ENCODE results near the gene PIM2.

PIM2 gene

DNA sequence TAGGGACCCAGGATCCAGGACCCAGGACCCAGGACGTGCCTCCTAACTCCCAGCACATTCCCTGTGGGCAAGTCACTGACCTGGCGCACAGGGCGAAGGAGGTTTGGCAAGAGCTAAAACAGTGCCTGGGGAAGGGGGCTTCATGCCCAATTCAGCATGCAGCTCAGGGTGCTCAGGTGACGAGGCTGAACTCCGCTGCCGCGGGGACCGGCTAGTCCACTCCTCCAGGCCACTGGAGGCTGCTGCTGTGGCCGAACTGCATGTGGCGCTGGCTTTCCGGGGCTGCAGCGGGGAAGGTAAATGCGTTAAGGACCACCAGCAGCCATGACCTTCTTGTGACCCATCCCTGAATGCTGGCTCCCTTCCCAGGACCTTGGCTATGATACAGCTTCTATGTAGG, 4.9 kb upstream of the PIM2 start:
- TF ChIP-seq, protein P1, sequence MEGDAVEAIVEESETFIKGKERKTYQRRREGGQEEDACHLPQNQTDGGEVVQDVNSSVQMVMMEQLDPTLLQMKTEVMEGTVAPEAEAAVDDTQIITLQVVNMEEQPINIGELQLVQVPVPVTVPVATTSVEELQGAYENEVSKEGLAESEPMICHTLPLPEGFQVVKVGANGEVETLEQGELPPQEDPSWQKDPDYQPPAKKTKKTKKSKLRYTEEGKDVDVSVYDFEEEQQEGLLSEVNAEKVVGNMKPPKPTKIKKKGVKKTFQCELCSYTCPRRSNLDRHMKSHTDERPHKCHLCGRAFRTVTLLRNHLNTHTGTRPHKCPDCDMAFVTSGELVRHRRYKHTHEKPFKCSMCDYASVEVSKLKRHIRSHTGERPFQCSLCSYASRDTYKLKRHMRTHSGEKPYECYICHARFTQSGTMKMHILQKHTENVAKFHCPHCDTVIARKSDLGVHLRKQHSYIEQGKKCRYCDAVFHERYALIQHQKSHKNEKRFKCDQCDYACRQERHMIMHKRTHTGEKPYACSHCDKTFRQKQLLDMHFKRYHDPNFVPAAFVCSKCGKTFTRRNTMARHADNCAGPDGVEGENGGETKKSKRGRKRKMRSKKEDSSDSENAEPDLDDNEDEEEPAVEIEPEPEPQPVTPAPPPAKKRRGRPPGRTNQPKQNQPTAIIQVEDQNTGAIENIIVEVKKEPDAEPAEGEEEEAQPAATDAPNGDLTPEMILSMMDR (IDR thresholded peaks at IDR 0.05; ENCODE audit: low read depth, low read length, missing control alignments): no peak
- no peak for DNase-seq (ENCODE audit: extremely low read depth, low read depth)
- no peak overlapping the region for H3K4me3 ChIP-seq (replicated peaks; ENCODE audit: low read depth, low read length)

GRCh38 chrX:48920718-48921104, 1.9 kb upstream of the PIM2 start:
- no peak for DNase-seq (ENCODE audit: extremely low read depth, low read depth)
- H3K4me3 ChIP-seq (replicated peaks; ENCODE audit: low read depth, low read length): no peak overlapping the region
- TF ChIP-seq, protein P1 (IDR thresholded peaks at IDR 0.05; ENCODE audit: low read depth, low read length, missing control alignments): no peak

GRCh38 chrX:48919947-48920717, 1.3 kb upstream of the PIM2 start:
- TF ChIP-seq, protein P1 (IDR thresholded peaks at IDR 0.05; ENCODE audit: low read depth, low read length, missing control alignments): no peak
- no peak overlapping the region for H3K4me3 ChIP-seq (replicated peaks; ENCODE audit: low read depth, low read length)
- no peak for DNase-seq (ENCODE audit: extremely low read depth, low read depth)

- peak overlapping the region; percentile 72 for H3K4me3 ChIP-seq (replicated peaks; ENCODE audit: low read depth, low read length)
- TF ChIP-seq, protein P1 (IDR thresholded peaks at IDR 0.05; ENCODE audit: low read depth, low read length, missing control alignments): no peak
- no peak for DNase-seq (ENCODE audit: extremely low read depth, low read depth)
Observed at GRCh38 chrX:48919360-48919841, 577 bp upstream of the PIM2 start.

- no peak for DNase-seq (ENCODE audit: extremely low read depth, low read depth)
- TF ChIP-seq, protein P1 (IDR thresholded peaks at IDR 0.05; ENCODE audit: low read depth, low read length, missing control alignments): no peak
- peak overlapping the region; percentile 72 for H3K4me3 ChIP-seq (replicated peaks; ENCODE audit: low read depth, low read length)
Observed at GRCh38 chrX:48918301-48918642, 552 bp downstream of the PIM2 start.

DNA sequence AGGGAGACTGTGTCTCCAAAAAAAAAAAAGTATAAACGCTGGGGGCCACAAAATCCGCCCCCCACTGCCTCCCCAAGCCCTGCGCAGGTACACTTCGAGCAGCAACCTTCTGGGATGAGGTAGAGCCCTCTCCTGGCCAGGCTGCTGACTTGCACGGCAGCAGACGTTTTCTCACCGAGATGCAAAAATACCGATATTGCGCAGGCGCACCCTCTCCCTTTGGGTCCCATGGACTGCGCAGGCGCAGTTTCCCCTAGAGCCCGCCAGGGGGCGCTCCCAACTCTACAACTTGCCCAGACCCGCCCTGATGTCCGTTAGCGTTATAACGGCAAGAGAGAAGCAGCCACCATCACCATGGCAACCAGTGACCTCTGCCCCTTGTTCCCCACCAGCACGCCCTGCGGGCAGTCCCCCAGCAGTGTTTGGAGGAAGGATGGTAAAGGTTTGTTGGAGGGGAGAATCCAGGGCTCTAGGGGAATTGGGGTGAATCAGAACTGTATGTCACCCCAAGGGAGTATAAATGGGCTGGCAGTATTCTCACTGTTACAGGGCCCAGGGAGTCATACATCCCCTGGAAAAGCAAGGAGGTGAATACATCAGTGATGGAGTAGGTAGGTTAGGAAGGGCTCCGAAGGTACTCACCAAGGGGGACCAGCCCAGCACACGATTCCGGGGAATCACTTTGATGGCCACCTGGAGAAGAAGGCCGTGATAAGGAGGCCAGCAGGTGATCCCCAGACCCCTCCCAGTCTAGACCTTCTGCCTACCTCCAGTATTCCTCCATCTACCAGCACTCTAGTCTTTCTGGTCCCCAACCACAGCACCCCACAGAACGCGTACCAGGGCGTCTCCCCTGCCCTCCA, 1.5 kb downstream of the PIM2 start:
- TF ChIP-seq, protein P1 (IDR thresholded peaks at IDR 0.05; ENCODE audit: low read depth, low read length, missing control alignments): peak; percentile 87
- DNase-seq (ENCODE audit: extremely low read depth, low read depth): peak; percentile 67
- peak overlapping the region; percentile 72 for H3K4me3 ChIP-seq (replicated peaks; ENCODE audit: low read depth, low read length)
